Adipocyte (in vitro differentiated cells): ENCODE data around the gene C6.

Source experiments
- DNase-seq: peaks from one replicate; pipeline ENCODE4 v3.0.0-alpha.2; 2015; ENCODE audit warnings: low read depth
- H3K27me3 ChIP-seq: replicated peaks from 2 replicates; pipeline ENCODE4 v1.7.0; 2013; ENCODE audit warnings: mild to moderate bottlenecking, low read length, moderate library complexity; ENCODE audit not compliant: control insufficient read depth, insufficient read depth
- H3K36me3 ChIP-seq: 2 replicates; pipeline ENCODE4 v1.7.0; 2013; ENCODE audit warnings: low read length, mild to moderate bottlenecking, moderate library complexity; ENCODE audit not compliant: control insufficient read depth, insufficient read depth, severe bottlenecking
- H3K4me1 ChIP-seq: 2 replicates; pipeline ENCODE4 v1.7.0; 2013; ENCODE audit warnings: mild to moderate bottlenecking, low read length, moderate library complexity; ENCODE audit not compliant: control insufficient read depth, insufficient read depth
- H3K4me3 ChIP-seq: 2 replicates; pipeline ENCODE4 v1.7.0; 2013; ENCODE audit warnings: mild to moderate bottlenecking, low read length, moderate library complexity
- H3K9ac ChIP-seq: 2 replicates; pipeline ENCODE4 v1.7.0; 2013; ENCODE audit warnings: mild to moderate bottlenecking, low read length, moderate library complexity
- H3K9me3 ChIP-seq: 2 replicates; pipeline ENCODE4 v1.7.0; 2013; ENCODE audit warnings: mild to moderate bottlenecking, low read length, moderate library complexity; ENCODE audit not compliant: control insufficient read depth

Gene C6

DNA sequence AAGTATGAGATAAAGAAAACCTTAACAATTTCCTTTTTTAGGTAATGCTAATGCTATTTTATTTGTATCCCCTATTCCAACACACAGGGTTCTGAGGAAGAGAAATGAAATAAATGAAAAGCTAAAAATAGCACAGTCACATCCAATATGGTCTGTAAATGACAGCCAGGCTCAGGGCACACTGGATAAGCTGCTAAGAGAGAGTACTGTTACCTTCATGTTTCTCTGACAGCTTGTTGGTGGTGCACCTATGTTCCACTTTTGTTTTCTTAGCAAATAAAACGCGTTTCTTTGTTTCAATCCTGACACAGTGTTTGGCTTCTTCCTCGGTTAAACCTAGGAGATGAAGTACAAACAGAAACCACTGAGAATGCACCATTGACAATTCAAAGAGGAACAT, 41.3 kb downstream of the C6 start:
- Histone ChIP-seq H3K4me1 (peaks cover 16% of the 10 kb centered on the region), H3K9me3 (no peaks in the 10 kb centered on the region), H3K36me3 (peaks cover 10% of the 10 kb centered on the region), H3K4me3 (no peak overlapping the region), H3K27me3 (no peaks in the 10 kb centered on the region), H3K9ac (no peak overlapping the region)
- DNase-seq: no peak

DNA sequence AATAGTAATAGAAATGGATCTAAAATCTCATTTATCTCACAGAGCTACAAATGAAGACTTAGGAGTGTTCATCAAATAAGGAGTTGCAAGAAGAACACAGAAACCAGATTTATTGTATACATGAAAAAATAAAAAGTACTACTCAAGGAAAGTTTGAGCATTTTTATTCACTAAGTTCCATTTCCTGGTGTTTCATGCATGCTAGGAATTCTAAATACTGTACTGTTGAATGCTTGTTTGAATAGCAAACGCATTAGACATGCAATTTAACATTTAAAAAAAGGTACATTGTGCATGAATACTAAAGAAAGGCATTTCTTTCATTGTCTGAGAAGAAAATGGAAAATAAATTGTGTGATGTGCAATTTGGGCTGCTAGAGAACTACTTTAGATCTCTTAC, 52.1 kb downstream of the C6 start:
- H3K4me3 ChIP-seq: no peak overlapping the region

DNA sequence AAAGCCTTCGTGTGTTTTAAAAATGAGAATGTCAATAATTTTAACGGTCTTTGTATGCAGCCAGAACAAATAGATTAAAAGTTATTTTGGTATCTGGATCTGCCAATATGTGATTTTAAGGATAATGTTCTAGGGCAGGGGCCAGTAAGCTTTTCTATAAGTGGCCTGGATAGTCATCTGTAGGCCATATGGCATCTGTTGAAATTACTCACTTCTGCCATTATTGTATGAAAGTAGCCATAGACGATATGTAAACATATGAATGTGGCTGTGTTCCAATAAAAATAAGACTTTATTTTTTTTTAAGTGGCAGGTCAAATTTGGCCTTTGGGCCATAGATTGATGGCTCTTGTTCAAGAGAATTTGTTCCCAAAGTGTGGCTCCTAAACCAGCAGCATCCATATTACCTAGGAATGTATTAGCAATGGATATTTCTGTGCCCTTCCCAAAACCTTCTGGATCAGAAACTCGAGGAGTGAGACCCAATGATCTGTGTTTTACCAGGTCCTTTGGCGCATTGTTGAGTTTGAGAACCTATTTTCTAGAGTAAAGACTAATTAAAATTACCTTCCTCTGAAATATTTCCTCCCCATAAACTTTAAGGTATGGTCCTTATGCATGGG, 55.9 kb downstream of the C6 start:
- peak; percentile 12 for DNase-seq
- peaks cover 14% of the 10 kb centered on the region for H3K36me3 ChIP-seq
- H3K9ac ChIP-seq: peak overlapping the region; percentile 76
- H3K9me3 ChIP-seq: no peaks in the 10 kb centered on the region
- H3K4me3 ChIP-seq: no peak overlapping the region
- H3K27me3 ChIP-seq: no peaks in the 10 kb centered on the region
- H3K4me1 ChIP-seq: peaks cover 64% of the 10 kb centered on the region

More for the DNA sequence above, 52.1 kb downstream of the C6 start:
- no peaks in the 10 kb centered on the region for H3K9me3 ChIP-seq
- H3K36me3 ChIP-seq: peaks cover 10% of the 10 kb centered on the region
- peaks cover 27% of the 10 kb centered on the region for H3K4me1 ChIP-seq
- peak overlapping the region; percentile 13 for H3K9ac ChIP-seq
- H3K27me3 ChIP-seq: no peaks in the 10 kb centered on the region
- DNase-seq: peak; percentile 51

DNA sequence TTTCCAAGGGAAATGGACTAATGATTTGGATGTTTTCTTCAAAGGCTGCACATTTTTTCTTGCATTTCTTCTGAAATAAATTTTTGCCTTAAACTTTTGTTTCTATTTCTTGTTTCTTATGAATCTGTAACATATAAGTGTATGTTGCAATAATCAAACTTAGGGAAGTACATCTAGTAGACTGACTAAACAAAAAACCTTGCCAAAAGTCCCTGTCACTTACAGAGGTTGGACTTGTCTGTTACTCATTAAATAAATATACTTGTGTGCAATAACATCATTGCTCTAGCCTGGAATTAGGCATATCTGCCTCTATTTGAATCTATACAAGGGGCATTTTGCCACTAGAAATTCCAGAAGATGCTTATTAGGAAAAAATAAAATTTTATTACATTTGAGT, 56.6 kb downstream of the C6 start:
- no peaks in the 10 kb centered on the region for H3K27me3 ChIP-seq
- H3K9ac ChIP-seq: peak overlapping the region; percentile 76
- no peak overlapping the region for H3K4me3 ChIP-seq
- peaks cover 69% of the 10 kb centered on the region for H3K4me1 ChIP-seq
- H3K36me3 ChIP-seq: peaks cover 14% of the 10 kb centered on the region
- no peaks in the 10 kb centered on the region for H3K9me3 ChIP-seq
- DNase-seq: peak; percentile 77

DNA sequence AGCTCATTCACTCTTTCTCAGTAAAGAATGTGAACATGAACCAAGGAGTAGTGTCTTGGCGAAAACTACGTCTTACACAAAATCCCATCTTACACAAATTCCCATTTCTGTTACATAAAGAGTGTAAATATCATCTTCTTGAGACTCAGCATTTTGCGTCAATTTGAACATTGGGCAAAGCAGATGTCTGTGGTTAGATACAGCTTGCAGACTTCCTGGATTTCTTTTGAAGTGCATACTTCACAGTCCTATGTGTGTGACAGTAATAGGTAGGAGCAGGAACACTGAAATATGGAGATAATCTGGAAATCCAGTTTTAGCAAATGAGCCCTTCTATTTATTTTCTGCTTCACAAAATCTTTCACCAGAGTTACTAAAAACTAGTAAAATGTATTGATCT, 58.8 kb downstream of the C6 start:
- Histone ChIP-seq H3K4me1 (peaks cover 67% of the 10 kb centered on the region), H3K9me3 (no peaks in the 10 kb centered on the region), H3K9ac (peak overlapping the region; percentile 36), H3K27me3 (no peaks in the 10 kb centered on the region), H3K4me3 (peak overlapping the region; percentile 26), H3K36me3 (peaks cover 12% of the 10 kb centered on the region)
- no peak for DNase-seq

DNA sequence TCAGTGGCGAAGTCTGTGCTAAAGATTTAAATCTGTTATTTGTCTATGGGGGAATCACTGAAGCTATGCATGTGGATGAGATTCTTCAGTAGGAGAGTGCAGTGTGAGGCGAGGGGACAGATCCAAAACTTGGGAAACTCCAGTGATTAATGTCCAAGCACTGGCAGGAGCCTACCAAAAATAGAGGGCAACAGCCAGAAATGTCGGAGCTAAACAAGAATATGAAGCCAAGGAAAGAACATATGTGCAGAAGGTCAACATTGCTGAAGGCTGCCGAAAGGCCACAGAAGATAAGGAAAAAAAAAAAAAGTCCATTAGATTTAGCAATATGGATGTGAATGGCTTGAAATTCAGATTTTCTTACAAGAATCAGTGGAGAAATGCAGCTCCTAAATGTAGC, 61.8 kb downstream of the C6 start:
- Histone ChIP-seq H3K4me3 (peak overlapping the region; percentile 40), H3K4me1 (peaks cover 71% of the 10 kb centered on the region), H3K27me3 (no peaks in the 10 kb centered on the region), H3K36me3 (peaks cover 12% of the 10 kb centered on the region), H3K9ac (peak overlapping the region; percentile 82), H3K9me3 (no peaks in the 10 kb centered on the region)
- no peak for DNase-seq

DNA sequence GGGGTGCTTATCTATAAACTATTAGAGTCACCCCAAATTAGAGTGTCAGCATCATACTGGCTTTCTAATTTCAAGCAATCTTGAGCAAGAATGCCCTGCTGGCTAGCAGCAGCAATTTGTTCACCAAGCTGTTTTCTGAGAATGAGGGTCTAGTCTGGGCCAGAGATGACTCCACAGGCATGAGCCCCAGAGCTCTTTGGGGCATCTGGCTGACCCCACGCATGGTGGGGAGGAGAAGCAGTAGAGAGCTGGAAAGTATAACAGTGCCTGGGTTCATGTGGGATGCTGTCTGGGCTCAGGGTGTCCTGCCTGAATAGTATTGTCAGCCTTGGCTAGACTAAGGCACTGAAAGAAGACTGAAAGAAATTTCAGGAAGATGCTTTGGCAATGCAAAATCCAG, 64.9 kb downstream of the C6 start:
- H3K27me3 ChIP-seq: no peaks in the 10 kb centered on the region
- no peak for DNase-seq

DNA sequence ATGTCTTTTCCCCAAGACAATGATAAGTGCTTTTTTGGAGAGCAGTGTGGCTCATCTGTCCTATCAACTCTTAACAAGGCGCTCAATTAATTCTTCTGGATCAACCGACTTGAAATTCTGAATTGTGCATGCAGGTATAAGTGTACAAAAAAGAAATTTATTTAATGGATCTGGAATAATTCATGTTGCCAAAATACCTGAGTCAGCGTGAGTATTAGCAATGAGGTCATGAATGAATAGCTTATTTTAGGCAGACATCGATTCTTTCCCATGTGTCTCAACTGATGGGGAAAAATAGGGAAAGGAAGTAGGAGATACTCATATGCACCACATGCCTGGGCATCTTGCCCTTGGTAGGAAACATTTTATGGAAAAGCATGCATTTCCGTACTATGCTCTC, 68.0 kb downstream of the C6 start:
- Histone ChIP-seq H3K36me3 (peaks cover 14% of the 10 kb centered on the region), H3K4me1 (peaks cover 20% of the 10 kb centered on the region), H3K9me3 (no peaks in the 10 kb centered on the region), H3K27me3 (no peaks in the 10 kb centered on the region), H3K4me3 (no peak overlapping the region), H3K9ac (no peak overlapping the region)
- DNase-seq: no peak

More for the DNA sequence above, 64.9 kb downstream of the C6 start:
- Histone ChIP-seq H3K36me3 (peaks cover 12% of the 10 kb centered on the region), H3K4me3 (no peak overlapping the region), H3K4me1 (peaks cover 42% of the 10 kb centered on the region), H3K9ac (no peak overlapping the region), H3K9me3 (no peaks in the 10 kb centered on the region)

DNA sequence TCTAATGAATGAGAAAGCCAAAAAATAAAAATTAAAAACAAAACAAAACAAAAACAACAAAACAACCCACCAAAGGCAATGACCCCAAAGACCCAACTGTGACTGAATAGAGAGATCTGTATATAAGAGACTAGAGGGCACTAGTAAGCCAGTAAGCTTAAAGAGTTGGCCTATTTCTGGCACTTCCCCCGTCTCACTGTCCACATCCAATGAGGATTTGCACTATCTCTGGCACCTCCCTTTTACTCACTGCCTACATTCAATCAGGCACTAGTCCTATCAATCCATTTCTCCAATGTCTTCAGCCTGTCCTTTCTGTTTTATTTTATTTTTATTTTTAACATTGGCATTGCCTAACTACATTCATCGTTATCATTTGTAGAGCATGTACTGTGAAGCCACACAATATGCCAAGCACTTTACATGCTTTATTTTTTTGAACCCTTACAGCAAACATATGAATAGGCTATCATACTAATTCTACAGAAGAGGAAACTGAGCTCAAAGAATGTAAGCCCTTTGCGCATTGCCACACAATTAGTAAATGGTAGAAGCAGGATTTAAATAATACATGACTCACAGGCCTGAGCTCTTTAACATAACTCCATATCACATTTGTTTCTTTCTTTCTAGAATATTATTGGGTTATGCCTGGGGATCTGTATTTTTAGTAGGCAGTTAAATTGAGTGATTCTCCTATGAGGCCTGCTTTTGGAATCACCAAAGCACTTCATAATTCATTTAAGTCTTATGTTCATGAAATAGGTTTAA, 70.0 kb downstream of the C6 start:
- no peak overlapping the region for H3K4me3 ChIP-seq
- no peaks in the 10 kb centered on the region for H3K27me3 ChIP-seq
- peaks cover 11% of the 10 kb centered on the region for H3K9me3 ChIP-seq
- no peak overlapping the region for H3K9ac ChIP-seq
- H3K36me3 ChIP-seq: peaks cover 6% of the 10 kb centered on the region
- peaks cover 15% of the 10 kb centered on the region for H3K4me1 ChIP-seq
- no peak for DNase-seq

DNA sequence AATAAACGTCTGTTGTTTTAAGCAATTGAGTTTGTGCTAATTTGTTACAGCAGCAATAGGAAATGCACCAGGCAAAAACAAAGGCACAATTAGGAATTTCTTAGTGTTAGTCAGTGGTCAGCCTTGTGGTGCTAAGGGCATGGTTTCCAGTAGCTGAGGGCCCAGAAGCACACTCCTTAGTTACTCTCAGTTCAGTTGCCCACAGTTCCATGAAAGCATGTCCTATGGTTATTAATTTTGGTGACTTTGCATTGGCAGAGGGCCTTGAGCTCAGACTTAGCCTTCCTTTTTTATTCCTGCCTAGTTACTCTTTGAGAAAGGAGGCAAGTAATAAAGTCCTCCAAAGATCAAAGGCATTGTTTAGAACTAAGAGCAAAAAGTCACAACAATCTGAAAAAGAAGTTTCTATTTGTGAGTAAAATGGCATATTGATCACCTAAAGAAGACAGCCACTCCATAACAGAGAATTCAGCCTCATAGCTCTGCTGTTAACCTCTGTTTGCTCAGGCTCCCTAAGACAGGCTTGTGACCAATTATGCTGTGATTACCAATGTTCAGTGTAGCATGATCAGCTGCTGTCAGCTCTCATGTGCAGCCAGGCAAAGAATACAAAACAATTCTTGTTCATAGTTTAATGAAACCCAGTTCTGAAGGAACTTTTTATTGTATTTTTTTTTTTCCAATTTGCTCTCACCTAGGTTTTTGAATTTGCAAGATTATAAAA, 85.2 kb downstream of the C6 start:
- Histone ChIP-seq H3K9me3 (no peaks in the 10 kb centered on the region), H3K27me3 (no peaks in the 10 kb centered on the region), H3K4me1 (no peaks in the 10 kb centered on the region), H3K4me3 (no peak overlapping the region), H3K36me3 (no peaks in the 10 kb centered on the region), H3K9ac (no peak overlapping the region)
- no peak for DNase-seq

DNA sequence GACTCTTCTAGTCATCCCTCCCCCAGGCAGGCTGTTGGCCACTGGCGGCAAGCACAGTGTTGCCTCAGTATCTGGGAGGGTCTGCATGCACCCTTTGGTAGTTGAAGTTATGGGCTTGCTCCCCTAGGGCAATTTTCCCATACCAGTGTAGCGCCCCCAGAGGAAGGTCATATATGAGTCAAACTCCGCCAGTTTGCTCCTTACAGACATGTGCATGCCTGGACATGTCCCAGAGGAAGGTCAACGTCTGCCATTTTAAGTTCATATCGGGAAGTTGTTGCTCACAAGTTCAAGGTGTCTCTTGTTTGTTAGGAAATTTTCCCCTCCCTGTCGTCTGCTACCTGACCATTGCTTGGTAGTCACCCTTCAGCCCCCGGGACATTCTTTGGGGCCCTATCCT, 90.9 kb downstream of the C6 start:
- Histone ChIP-seq H3K36me3 (no peaks in the 10 kb centered on the region), H3K9ac (no peak overlapping the region), H3K4me3 (no peak overlapping the region), H3K9me3 (no peaks in the 10 kb centered on the region), H3K4me1 (peaks cover 12% of the 10 kb centered on the region), H3K27me3 (no peaks in the 10 kb centered on the region)
- DNase-seq: no peak
